HG03575 (cell line): ENCODE results near the gene TFF1.

Experiments used
- ATAC-seq: cut with Tn5 transposase; IDR thresholded peaks from one replicate; pipeline ENCODE4 v1.9.1; 2021; ENCODE audit not compliant: unreplicated experiment, insufficient number of reproducible peaks, low FRiP score; ENCODE audit errors: extremely low read depth

Gene TFF1

DNA sequence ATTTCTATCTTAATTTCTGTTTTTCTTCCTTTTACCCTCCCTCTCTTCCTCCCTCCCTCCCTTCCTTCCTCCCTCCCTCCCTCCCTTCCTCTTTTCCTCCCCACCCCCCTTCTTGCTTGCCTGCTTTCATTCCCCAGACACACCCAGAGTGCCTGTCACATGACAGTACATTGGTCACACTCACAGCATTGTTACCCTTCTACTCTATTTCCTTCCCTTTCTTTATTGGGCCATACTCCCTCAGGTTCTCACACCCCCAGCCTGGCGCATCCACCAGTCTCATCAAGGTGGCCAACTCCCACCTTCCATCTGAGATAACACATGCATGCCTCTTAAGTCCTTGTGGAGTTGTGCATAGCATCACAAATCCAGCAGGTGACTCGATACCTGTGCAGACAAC is 18.7 kb upstream of the TFF1 start:
- no peak for ATAC-seq

DNA sequence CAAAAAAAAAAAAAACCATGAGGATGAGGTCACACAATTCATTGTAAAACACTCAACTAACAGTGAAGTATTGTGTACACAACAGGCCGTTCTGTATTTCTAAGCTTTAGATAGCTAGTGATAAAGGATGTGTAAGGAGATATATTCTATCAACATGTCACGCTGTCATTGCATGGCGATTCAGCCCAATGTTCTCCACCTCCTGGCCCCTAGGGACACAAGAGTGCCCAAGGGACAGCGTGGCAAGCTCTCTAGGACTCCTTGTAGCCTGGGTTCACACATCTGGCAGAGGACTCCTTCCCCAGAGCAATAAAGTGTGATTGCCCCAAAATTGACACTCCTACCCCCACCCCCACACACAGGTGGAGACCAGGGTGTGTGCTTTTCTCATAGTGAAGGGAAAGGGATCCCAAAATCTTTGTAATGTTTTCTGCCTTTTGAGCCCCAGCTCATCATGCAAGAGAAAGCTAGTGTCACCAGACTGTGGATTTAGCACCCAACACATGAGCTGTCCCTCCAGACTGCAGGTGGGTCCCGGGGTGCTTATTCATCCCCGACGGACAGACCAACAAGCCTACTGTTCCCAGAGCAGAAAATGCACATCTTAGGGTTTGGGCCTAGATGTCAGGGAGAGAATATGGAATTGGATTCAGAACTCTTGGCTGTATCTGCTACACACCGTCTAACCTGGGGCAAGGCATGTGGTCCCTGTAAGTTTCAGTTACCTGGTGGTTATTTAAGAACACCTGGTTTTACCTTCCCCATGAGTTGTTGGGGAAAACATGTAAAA is 18.0 kb upstream of the TFF1 start:
- no peak for ATAC-seq

DNA sequence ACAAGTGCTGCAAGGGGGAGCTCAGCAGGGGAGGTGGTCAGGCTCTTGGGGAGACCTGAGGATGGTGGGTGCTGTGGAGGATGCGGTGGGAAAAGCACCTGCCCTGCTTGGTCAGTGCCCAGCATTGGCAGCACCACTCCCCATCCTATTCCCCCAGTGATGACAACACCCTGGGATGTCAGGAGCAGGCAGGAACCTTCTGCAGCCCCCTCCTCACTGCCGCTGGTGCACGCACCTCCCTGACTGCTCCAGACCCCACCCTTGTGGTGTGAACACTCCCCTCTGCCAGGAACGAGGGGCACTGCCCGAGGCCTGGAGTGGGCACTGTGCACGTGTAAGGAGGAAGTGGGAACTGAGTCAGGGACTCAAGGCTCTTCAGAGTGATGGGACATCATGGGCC is 17.0 kb upstream of the TFF1 start:
- no peak for ATAC-seq

DNA sequence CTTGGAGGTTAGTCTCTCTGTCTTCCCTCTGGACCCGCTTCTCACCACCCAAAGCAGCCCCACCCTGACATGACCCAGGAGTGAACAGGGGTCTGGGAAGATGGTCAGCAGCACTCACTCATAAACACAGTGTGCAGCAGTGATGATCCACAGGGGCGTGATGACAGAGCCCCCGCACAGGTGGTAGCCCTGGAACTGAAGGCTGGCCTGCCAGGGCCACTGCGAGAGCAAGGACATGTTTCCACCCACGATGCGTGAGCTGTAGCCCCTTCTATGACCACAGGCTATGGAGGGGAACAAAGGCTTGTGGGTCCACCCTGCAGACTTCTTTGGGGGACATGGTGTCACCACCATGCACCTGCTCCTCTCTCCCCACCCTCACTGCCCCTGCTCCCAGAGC is 16.6 kb upstream of the TFF1 start:
- no peak for ATAC-seq

DNA sequence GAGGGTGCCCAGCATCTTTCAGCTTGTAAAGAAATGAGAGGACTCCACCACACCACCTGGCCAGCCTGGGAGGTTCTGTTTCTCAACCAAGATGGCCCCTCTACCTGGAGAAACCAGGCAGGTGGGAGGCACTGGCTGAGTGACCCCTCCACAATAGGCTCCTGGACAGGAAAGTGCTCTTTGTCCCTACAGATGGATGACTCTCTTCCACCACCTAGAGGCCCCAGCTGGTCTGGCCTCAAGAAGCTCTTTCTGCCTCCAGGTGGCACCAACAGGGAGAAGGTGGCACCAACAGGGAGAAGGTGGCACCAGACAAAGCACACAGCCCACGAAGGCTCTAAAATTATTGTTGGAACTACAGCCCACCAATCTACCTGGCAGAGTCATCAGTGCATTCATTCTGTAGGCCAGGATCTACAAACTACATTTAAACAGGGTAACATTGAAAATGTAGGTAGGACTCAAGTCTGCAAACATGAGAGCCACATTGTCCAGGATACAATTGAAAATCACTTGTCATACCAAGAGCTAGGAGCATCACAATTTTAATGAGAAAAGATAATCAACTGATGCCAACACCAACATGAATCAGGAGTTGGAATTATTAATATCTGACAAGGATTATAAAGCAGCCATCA is 15.1 kb upstream of the TFF1 start:
- no peak for ATAC-seq

DNA sequence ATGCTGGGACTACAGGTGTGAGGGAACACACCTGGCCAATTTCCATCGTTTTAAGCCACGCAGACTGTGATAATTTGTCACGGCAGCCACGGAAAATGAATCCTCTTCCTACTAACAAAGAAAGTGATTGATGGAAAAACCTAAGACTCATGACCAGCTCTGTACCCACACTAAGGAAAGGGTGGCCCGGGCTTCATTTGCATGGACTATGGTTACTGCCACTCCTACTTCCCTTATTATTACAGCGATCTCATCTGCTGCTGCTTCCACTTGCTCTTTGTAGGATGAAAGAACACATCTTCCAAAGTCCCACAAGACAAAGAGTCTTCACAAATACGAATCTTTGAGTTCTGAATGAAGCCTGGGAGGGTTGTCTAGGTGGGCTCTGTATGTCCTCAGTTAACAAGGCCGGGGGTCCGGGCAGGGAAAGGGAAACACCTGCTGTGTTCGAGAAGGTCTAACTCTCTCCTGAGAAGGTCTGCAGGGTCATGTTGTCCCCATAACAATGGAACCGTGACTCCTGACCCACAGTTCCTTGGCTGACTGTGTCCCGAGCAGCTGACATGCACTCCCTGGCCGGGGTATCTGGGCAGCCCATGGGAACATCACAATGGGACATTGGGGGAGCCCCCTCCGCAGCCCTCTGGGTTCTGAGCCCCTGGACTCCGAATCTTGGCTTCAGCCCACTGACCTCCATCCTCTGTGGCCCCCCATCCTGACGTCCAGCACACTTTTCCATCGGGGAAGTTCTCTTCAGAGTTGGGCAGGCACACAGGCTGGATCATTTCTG is 13.3 kb upstream of the TFF1 start:
- no peak for ATAC-seq

DNA sequence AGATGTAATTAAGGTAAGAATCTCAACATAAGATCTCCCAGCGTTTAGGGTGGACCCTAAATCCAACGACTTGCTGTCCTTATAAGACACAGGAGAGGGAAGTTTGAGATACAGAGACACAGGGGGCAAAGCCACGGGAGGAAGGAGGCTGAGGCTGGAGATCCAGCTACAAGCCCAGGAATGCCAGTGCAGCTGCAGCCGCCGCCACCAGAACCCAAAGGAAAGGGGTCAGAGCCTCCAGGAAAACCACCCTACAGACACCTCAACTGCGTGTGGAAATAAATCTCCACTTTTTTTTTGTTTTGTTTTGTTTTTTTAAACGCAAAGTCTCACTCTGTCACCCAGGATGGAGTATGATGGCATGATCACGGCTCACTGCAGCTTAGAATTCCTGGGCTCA is 12.1 kb upstream of the TFF1 start:
- ATAC-seq = no peak

DNA sequence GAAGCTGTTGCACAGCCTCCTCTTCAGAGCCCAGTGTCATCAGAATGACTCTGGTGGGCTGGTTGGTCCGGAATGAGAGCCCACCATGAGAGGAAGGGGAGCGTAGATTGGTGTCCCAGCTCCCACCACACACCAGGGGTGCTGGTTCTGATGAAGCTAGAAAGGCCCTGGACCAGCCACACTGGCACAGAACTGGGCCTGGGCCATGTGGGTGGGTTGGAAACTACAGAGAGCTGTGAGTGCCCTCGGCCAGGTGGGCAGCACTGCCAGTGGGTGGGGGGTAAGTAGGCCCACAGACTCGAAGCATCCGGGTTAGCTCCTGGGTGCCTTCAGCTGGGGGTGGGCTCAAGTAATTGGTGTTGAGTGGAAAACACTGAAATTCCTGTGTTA is 11.6 kb upstream of the TFF1 start:
- no peak for ATAC-seq

DNA sequence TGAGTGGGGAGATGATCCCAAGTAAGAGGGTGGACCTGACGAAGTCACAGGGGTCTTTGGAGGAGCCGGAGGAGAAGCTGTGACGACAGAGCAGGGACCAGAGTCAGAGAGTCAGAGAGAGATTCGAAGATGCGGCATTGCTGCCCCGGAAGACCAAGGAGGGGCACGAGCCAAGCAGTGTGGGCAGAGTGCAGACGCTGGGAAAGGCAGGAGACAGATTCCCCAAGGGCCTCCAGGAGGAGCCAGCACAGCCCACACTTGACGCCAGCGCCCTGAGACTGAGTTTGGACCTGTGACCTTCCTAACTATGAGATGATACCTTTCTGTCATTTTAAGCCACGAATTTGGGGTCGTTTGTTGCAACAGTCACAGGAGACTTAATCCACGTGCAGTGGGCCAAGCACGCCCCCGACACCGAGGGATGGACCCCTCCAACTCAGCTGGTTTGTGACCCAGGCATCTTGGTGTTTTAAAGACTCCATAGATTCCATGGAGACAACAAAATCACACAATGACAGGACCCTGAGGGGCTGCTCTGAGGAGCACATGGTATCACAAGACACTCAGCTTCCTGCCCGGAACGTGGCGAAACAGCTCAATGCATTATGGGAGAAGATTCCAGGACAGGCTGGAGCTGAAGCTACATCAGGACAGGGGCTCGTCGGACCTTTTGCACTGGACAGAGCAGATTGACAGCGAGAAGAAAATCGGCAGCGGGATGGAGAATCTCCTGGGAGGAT is 11.0 kb upstream of the TFF1 start:
- ATAC-seq = no peak

DNA sequence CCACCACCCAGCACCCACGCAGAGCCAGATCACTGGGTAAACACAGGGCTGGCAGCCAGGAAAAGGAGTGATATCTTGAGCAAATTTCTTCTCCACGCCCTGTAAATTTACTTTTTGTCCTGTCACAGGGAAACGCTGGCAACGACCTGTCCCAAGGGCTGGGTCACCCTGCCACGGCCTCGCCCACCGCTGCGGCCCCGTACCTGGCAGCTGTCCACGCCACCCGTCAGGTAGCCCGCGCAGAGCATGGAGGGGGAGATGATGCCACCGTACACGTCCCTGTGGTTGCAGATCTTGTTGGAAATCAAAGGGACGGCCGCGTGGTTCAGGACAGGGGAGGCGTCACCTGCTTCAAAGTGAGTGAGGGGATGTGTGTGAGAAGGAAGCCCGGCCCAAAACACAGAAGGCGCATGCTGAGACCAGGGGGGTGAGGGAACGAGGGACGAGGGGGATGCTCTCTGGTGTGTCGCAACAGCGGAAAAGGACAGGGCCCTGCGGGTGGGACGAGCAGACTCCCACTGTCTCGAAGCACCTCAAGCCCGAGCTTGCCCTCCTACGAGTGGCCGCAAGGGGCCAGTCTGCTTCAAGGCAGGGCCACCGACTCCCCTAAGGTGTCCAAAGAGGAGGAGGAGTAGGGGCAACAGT is 10.1 kb upstream of the TFF1 start:
- no peak for ATAC-seq

DNA sequence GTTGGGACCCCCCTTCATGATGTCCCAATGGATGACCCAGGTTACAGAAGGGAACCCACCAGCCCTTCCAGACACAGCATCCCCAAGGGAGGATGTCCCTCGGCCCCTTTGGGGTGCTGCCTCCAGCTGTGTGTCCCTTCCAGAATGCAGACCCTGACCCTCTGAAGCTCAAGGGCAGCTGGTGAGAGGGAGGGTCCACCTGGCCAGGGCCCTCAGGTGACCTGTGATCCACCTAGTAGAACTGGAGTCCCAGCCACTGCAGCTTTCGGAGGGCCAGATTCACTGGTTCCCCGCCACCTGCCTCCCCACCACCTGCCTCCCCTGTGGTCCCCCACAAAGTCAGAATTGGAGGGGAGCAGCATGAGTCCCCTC is 9.6 kb upstream of the TFF1 start:
- no peak for ATAC-seq

DNA sequence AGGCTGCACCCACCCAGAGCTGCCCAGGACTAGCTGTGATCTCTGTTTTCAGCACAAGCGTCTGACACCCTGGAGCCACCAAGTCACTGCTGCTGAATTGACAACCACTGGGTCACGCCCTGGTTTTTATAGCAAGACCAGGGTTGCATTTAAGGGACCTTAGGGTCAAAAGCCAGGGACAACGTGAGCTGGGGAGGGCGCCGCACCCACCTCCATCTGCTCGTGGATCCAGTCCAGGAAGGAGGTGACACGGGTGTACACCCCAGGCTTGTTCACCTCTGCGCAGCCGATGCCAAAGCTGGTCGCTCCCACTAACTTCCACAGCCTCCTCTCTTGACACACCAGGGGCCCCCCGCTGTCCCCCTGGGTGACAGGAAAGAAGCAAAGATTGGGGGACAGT is 9.2 kb upstream of the TFF1 start:
- no peak for ATAC-seq

DNA sequence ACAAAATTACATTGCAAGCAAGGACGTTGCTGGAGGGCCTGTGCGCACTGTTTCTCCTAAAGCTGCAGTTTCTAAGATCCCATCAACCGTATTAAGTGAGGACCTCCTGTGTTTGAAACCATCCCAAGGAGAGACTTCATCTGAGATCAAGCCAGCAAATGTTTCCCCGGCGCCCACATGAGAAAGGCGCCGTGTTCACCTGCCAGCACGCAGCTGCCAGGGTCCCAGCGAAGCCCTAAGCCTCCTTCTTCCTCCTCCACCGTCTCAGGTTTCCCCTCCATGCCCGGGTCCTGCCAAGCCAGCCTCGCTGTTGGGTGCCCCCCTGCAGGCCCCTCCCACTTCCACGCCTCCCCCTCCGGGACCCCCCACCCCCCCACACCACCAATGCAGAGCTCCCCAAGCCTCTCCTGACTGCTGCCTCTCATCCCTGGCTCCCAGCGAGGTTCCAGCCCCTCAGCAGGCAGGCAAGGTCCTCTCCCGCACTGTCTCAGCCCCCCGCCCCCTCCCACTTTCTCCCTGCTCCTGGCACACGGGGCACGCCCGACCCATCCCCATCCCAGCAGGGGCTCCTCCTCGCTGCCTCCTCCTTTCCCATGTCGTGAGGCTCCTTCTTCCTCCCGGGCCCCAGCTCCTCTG is 8.6 kb upstream of the TFF1 start:
- ATAC-seq = no peak

DNA sequence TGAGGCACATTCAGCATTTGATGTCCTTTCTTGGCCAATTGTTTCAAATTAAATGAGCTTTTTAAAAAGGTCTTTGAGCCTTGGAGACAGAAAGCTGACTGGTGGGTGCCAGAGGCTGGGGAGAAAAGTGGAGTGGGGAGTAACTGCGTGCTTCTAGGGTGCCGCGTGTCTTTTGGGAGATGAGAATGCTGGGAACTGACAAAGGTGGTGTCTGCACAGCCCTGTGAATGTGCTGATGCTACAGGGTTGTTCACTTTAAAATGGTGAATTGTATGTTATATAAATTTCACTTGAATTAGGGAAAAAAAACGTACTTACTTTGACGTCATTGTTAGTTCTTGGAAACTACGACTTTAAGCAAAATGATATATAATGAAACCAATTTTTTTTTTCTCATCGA is 8.1 kb upstream of the TFF1 start:
- ATAC-seq = no peak

DNA sequence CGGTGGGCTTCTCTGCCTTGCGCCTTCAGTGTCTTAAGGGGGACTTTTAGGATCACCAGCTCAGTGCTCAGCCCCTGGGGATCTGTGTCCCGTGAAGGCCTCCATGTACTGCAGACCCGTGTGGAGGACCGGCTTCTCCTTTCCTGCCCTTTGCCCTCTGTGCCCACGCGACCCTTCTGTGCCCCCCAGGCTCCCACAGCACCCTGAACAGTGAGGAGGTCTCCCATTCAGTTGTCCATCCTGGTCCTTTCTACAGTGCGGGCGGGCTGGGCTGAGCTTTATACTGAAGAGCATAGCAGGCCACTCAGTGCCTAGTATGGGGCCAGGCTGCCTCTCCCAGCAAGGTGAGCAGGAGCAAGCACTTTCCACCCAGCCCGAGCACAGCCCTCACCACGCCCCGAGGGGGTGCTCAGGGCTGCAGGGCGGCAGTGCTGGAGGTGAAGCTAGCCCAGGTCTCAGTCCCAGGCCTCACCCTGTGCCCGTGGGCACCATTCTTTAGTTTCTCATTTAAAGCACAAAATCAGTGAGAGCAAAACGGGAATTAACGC is 7.6 kb upstream of the TFF1 start:
- no peak for ATAC-seq

DNA sequence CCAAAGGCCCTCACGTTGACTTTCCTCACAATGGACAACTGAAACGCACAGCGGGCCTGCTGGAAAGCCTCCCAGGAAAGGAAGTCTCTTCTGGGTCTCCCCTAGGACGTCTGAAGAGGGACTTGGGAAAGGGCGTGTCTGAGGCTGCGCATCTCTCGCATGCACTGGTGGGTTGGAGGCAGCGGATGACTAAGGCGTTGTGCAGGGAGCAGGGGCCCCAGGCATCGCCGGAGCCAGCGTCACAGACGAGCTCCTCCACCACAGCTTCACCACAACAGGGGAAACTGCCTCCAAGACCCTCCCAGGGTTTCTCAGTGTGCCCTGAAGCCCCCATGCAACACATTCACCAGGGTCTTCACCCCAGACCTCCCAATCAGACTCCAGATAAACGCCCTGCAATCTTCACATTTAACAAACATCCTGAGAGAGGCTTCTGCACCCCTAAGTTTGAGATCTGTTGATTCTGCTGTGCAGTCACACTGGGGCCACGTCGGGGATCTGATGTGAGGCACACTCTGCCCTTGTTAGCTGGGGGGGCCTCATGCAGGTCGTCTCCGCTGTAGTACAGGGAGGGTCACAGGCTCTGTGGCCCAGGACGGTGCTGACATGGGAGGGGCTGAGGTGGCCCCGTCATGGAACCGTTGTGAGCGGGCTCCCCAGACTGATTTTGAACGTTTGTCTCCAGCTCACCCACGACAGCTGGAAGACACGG is 7.0 kb upstream of the TFF1 start:
- no peak for ATAC-seq

DNA sequence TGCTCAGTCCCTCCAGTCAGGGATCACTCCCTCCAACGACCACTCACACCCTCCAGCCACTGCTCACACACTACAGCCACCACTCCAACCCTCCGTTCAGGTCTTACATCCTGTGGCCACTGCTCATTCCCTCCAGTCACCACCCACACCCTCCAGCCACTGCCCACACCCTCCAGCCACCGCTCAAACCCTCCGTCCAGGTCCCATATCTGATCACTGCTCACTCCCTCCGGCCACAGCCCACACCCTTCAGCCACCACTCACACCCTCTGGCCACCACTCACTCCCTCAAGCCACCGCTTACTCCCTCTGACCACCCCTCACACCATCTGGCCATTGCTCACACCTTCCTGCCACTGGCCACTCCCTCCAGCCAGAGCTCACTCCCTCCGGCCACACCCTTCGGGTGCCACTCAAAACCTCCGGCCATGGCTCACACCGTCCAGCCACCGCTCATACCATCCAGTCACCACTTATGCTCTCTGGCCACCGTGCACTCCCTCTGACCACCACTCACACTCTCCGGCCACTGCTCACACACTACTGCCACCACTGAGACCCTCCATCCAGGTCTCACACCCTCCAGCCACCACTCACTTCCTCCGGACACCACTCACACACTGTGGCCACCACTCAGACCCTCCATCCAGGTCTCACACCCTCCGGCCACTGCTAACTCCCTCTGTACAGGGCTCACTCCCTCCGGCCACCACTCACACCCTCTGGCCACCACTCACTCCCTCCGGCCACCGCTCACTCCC is 4.7 kb upstream of the TFF1 start:
- no peak for ATAC-seq
